Kidney tubule cell (primary cell): ENCODE results near the gene MGLL.
A peak's percentile ranks its signal among the peaks of the same experiment; 100 is the strongest.

Experiments used
- DNase-seq: peaks from one replicate; pipeline ENCODE4 v3.0.0-alpha.2; 2018; ENCODE audit warnings: low spot score

The MGLL gene

DNA sequence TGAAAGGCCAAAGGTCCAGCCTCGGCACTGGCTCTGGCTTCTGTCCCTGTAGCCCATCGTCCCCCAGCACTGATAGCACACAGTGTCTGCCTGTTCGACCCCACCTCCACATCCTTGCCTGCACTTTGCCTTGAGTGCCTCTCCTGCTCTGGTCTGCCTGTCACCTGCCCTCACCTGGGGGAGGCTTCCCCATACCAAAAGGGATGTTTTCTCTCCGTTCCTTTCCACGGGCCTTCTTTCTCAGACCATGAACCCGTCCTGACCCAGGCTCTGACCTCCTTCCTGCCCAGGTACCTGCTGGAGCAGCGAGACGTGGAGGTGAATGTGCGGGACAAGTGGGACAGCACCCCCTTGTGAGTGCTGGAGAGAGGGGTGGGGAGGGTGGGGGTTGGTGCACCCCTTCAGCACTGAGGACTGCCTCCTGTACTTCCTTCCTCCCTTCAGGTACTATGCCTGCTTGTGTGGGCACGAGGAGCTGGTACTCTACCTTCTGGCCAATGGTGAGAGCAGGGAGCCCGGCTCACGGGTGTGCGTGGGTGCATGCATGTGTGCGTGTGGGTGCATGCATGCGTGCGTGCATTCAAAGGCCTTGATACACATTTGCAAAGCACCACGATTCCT is 148.1 kb downstream of the MGLL start:
- no peak for DNase-seq

GRCh38 chr3:127673191-127674100 is 148.9 kb downstream of the MGLL start:
- peak; percentile 66 for DNase-seq

DNA sequence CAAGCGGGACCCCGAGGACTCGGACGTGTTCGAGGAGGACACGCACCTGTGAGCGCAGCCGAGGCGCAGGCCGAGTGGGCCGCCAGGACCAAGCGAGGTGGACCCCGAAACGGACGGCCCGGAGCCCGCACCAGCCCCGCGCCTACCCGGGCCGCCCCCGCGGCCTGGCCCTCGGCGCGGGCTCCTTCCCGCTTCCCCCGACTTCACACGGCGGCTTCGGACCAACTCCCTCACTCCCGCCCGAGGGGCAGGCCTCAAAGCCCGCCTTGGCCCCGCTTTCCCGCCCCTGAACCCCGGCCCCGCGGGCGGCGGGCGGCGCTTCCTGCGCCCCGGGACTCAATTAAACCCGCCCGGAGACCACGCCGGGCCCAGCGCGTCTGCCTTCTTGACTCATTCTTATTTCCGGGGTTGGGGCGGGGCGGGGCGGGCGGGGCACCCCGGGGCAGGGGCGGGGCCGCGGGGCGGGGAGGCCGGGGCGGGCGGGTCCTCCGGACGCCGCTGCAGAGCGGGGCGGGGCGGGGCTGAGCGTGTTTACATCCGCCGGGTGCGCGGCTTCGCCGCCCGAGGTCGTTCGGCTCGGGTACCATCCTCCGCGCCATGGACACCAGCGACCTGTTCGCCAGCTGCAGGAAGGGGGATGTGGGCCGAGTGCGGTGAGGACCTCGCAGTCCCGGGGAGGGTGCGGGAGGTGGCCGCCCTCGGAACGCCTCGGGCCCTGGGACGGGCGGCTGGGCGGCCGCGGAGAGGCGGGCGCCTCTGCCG is 149.7 kb downstream of the MGLL start, which contains the start of gene ABTB1:
ABTB1 (plus strand) TSS at position 524 of the 762 bp plus-strand sequence; CDS start at position 598, 74 bp downstream.
- peak; percentile 80 for DNase-seq

GRCh38 chr3:127671523-127672428 is 150.5 kb downstream of the MGLL start:
- no peak for DNase-seq

DNA sequence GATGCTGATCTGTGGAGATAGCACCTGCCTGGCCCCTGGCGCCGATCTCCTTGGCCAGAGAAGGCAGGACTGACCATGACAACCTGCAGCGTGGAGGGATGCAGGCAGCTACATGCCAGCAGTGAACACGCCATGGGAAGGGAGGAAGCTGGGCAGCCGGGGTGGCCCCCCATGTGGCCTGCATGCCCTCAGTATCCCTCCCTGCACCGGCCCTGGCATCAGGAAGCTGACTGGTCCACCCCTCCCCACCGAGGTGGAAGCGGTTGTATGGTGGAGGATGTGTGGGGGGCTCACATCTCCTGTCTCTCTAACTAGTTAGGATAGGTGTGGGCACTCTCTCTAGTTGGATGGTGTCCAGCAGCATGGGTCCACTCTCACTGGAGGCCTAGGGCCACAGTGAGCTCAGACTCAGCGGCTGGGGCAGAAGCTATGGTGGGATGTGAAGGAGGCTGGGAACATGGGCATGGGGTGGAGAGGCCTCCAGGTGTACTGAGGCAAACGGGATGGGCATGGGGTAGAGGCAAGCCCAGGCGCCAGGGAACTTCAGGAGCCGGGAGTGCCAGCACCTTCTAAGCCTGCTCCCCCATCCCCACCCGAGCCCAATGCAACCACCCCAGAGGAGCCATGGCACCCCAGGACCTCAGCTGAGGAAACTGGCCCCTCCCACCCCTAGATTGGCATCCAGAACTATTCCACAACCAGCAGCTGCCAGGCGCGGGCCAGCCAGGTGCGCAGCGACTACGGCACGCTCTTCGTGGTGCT is 151.4 kb downstream of the MGLL start:
- DNase-seq: no peak

DNA sequence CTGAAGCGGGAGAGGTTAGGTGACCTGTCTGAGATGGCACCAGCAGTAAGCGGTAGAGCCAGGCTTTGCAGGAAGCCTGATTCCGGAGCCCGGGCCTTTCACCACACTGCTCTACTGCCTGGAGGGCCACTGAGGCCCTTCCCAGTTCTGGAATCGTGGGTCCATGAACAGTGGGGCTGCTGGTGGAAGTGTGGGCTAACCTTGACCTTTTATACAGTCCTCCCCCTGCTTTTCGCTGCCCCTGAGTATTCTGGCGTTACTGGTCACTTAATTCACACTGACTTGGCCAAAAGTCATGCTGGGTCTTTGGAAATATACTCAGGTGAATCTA is 152.1 kb downstream of the MGLL start:
- no peak for DNase-seq

- no peak for DNase-seq
Observed at GRCh38 chr3:127669541-127670228, 152.6 kb downstream of the MGLL start.

- DNase-seq: no peak
Observed at GRCh38 chr3:127668906-127669305, 153.4 kb downstream of the MGLL start.

DNA sequence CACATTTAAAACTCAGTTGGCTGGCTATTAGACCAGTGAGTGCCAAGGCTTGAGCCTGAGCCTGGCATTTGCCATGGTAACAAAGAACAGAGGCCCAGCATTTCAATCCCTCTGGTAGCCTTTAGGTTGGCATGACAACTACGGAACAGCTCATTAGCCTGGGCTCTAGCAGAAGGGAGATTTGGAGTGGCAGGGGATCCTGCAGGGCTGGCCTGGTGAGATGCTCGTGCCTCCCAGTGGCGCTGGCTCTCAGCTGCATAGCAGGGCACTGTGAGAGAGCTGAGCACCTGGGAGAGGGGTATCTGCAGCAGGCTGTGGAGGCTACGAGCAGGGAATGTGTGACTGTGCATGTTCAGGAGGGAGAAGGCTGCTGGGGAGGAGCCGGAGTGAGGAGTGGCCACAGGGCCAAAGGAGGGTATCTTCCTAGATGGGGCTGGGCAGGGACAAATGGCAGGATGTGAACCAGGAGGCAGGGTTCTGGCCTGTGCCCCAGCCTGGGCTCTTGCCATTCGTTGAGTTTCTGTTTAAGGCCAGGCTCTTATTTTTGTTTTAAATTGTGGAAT is 155.1 kb downstream of the MGLL start:
- DNase-seq: no peak

- DNase-seq: no peak
Observed at GRCh38 chr3:127666676-127667075, 155.6 kb downstream of the MGLL start.

DNA sequence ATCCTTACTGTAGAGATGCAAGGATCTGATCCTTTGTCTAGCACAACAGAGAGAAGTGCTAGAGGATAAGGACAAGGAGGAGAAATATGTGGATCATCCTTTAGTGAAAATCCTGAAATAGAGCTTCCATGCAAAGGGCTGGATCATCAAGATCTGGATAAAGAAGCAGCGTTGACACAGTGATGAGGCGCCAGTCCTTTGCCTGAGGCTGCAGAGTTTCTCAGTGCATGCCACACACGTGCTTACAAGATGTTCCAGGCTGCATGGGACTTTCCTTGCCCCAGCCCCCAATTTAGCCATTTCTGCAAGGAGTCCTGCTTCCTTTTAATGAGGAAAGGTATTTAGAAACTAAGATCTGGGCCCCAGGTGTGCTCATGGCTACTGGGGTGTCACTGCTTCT is 156.7 kb downstream of the MGLL start:
- DNase-seq: no peak

- DNase-seq: no peak
Observed at GRCh38 chr3:127665165-127665564, 157.2 kb downstream of the MGLL start.

GRCh38 chr3:127663151-127663550 is 159.2 kb downstream of the MGLL start:
- DNase-seq: no peak

DNA sequence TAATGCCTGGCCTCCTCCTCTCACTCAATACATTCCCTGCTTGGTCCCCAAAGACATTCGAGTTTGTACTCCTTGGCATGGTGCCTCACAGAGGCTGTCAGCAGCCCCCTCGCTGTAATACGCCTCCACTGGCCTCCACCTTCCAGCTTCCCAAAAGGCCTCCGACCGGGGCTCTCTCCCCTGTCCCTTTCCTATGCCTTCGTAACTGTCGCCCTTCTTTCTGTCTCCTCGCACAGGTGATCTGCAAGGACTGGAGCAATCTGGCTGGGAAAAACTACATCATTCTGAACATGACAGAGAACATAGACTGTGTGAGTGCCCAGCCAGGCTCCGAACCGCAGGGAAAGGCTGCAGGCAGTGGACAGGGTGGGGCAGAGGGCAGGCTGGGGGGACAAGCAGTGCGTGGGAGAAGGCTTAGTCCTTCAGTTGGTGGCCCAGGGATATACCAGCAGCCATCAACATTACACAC is 160.3 kb downstream of the MGLL start:
- no peak for DNase-seq

DNA sequence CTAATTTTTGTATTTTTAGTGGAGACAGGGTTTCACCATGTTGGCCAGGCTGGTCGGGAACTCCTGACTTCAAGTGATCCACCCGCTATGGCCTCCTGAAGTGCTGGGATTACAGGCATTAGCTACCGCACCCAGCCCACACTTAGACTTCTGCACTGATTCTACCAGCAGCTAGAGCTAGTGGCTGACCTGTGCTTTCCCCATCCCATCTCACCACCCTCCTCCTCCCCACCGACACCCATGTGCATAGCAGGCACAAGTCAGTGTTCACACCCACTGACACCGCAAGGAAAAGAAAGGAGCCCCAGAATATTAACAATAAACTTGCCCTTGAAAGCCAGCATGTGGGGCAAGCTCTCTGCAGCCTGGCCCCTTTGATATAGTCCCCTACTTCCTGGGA is 160.7 kb downstream of the MGLL start:
- no peak for DNase-seq

GRCh38 chr3:127660621-127661251 is 161.6 kb downstream of the MGLL start:
- DNase-seq: no peak

DNA sequence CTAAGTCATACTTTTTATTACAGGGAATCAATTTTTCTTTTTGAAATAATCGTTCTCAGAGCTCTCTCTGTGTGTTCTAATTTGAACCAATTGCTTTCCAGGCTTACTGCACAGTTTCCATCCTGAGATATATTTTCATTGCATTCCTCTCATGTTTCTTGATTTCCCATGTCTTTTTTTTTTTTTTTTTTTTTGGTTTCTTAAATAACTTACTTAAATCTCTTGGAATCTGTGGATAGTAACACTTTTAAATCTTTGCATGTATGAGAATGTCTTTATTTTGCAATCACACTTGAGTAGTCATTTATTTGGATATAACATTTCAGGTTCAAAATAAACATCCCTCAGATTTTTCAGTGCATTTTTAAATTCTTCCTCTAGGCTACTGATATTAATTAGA is 164.1 kb downstream of the MGLL start:
- DNase-seq: no peak

GRCh38 chr3:127656906-127657305 is 165.4 kb downstream of the MGLL start:
- no peak for DNase-seq

DNA sequence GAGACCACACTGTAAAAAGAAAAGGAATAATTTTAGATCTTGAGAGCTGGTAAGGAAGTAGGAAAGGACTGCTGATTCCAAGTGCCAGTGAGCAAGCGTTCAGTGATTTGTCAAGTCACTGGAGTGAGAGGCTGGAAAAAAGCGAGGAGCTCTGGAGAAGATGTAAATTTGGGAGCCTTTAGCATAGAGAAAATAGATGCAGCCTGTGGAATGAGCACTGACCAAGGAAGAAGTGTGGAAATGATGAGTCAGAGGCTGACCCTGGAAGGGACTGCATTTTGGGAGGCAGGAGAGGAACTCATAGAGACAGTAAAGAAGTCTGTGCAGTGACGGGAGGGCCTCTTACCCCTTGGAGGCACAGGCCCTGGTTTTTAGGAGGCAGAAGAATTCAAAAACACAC is 166.7 kb downstream of the MGLL start:
- peak; percentile 14 for DNase-seq
